Measurements from ENCODE around the gene TEX28. TPM values are rescaled to one million over a fixed set of nuclear protein-coding genes. Genes with fewer than 3 reads are reported as not detected.

The TEX28 gene
- total RNA-seq, 1 experiment from 2014 or later, result not detected

Other genes with a start within 250 kb of the TEX28 start
- 64.3 and 69.9 TPM in 2 replicates for gene MECP2, start 197.4 kb downstream of the TEX28 start, total RNA-seq (2022)
- not detected in 2 replicates for gene OPN1LW, start 150.9 kb downstream of the TEX28 start, total RNA-seq (2022)
- gene OPN1MW, start 112.5 kb downstream of the TEX28 start, total RNA-seq (2022), result not detected in 2 replicates
- not detected in 2 replicates for gene OPN1MW2, start 75.4 kb downstream of the TEX28 start, total RNA-seq (2022)
- not detected in 2 replicates for gene OPN1MW3, start 37.5 kb downstream of the TEX28 start, total RNA-seq (2022)
- gene TKTL1, start 671 bp upstream of the TEX28 start, total RNA-seq (2022), result not detected in 2 replicates
- gene FLNA, start 79.5 kb upstream of the TEX28 start, total RNA-seq (2022), result 973 and 1,240 TPM in 2 replicates
- gene EMD, start 84.2 kb upstream of the TEX28 start, total RNA-seq (2022), result 75.1 TPM in 2 replicates
- gene RPL10, start 103.3 kb upstream of the TEX28 start, total RNA-seq (2022), result 1,458 and 1,495 TPM in 2 replicates
- gene DNASE1L1, start 114.1 kb upstream of the TEX28 start, total RNA-seq (2022), result 28.8 and 30.6 TPM in 2 replicates
- 55.0 and 56.3 TPM in 2 replicates for gene TAFAZZIN, start 116.4 kb upstream of the TEX28 start, total RNA-seq (2022)
- 109 and 124 TPM in 2 replicates for gene ATP6AP1, start 133.6 kb upstream of the TEX28 start, total RNA-seq (2022)
- gene GDI1, start 142.0 kb upstream of the TEX28 start, total RNA-seq (2022), result 118 and 130 TPM in 2 replicates
- gene FAM50A, start 149.0 kb upstream of the TEX28 start, total RNA-seq (2022), result 87.9 and 88.9 TPM in 2 replicates
- 74.0 and 82.6 TPM in 2 replicates for gene PLXNA3, start 163.2 kb upstream of the TEX28 start, total RNA-seq (2022)
- gene LAGE3, start 184.2 kb upstream of the TEX28 start, total RNA-seq (2022), result 25.5 and 25.6 TPM in 2 replicates
- 37.6 and 41.3 TPM in 2 replicates for gene UBL4A, start 191.5 kb upstream of the TEX28 start, total RNA-seq (2022)
- 21.5 and 27.1 TPM in 2 replicates for gene SLC10A3, start 195.5 kb upstream of the TEX28 start, total RNA-seq (2022)
- 36.8 and 39.5 TPM in 2 replicates for gene FAM3A, start 221.1 kb upstream of the TEX28 start, total RNA-seq (2022)

Data from Calu3 (cell line).